Skeletal muscle tissue (tissue), 4 donors: ENCODE results near the gene CA4. TPM values are rescaled to one million over a fixed set of nuclear protein-coding genes. Genes with fewer than 3 reads are reported as not detected.
"Not testable (repeated sequence)": the region's sequence is repeated elsewhere in the genome, so short reads cannot be mapped to it uniquely, and the experiment has no call there.

Experiments used
- H3K27ac ChIP-seq: one replicate; pipeline ENCODE4 v1.7.0; 2013; ENCODE audit warnings: mild to moderate bottlenecking, low read depth, low read length, inconsistent platforms
- H3K27me3 ChIP-seq, 3 donors: one replicate each; pipeline ENCODE4 v1.7.0; 2013; ENCODE audit warnings: low read length in 3 of 3; ENCODE audit not compliant: control insufficient read depth in 3 of 3, insufficient read depth in 3 of 3
- H3K36me3 ChIP-seq, 3 donors: one replicate each; pipeline ENCODE4 v1.7.0; 2013; ENCODE audit warnings: low read length in 3 of 3; ENCODE audit not compliant: control insufficient read depth in 3 of 3, insufficient read depth in 3 of 3
- H3K4me1 ChIP-seq, 3 donors: one replicate each; pipeline ENCODE4 v1.7.0; 2013; ENCODE audit warnings: low read length in 3 of 3, mild to moderate bottlenecking in 3 of 3; ENCODE audit not compliant: control insufficient read depth in 3 of 3, insufficient read depth in 3 of 3
- H3K4me3 ChIP-seq, 3 donors: one replicate each; pipeline ENCODE4 v1.7.0; 2013; ENCODE audit warnings: low read length in 3 of 3
- H3K9ac ChIP-seq, 3 donors: one replicate each; pipeline ENCODE4 v1.7.0; 2013; ENCODE audit warnings: low read length in 3 of 3, mild to moderate bottlenecking in 3 of 3, moderate library complexity in 2 of 3, low read depth in 1 of 3
- H3K9me3 ChIP-seq, 3 donors: one replicate each; pipeline ENCODE4 v1.7.0; 2013; ENCODE audit warnings: low read length in 3 of 3; ENCODE audit not compliant: control insufficient read depth in 3 of 3
- total RNA-seq: library from RNA; depleted of rRNA; stranded (reverse); fragments of >200 nt; gene quantifications from one replicate; pipeline ENCODE4 v1.2.3, GENCODE V29; 2014
- donor health status: Osteomylitis.

Gene CA4
- total RNA-seq, 1 donor from 2014 or later = 4.2 TPM

GRCh38 chr17:60109161-60109560 is 40.6 kb upstream of the CA4 start:
- no peak overlapping the region for H3K9ac ChIP-seq
- no peaks in the 10 kb centered on the region for H3K9me3 ChIP-seq
- H3K36me3 ChIP-seq = no peaks in the 10 kb centered on the region
- no peak overlapping the region for H3K27ac ChIP-seq
- peaks cover 0 to 2% (median 0%) of the 10 kb centered on the region in 3 donors for H3K27me3 ChIP-seq
- no peaks in the 10 kb centered on the region for H3K4me1 ChIP-seq
- H3K4me3 ChIP-seq = no peak overlapping the region

GRCh38 chr17:60110586-60110985 is 39.2 kb upstream of the CA4 start:
- Histone ChIP-seq H3K36me3 (no peaks in the 10 kb centered on the region), H3K4me3 (no peak overlapping the region), H3K9me3 (no peaks in the 10 kb centered on the region), H3K27ac (no peak overlapping the region), H3K27me3 (peaks cover 0 to 2% (median 0%) of the 10 kb centered on the region in 3 donors), H3K9ac (no peak overlapping the region), H3K4me1 (no peaks in the 10 kb centered on the region)

- not testable (repeated sequence) for H3K4me1 ChIP-seq, H3K27me3 ChIP-seq, H3K27ac ChIP-seq, H3K9me3 ChIP-seq, H3K4me3 ChIP-seq, H3K36me3 ChIP-seq, H3K9ac ChIP-seq
These were observed 38.1 kb upstream of the CA4 start for GRCh38 chr17:60111661-60112060.

- not testable (repeated sequence) for H3K4me1 ChIP-seq, H3K9me3 ChIP-seq
These were observed 34.4 kb upstream of the CA4 start for GRCh38 chr17:60115364-60115763.

GRCh38 chr17:60116196-60116595 is 33.6 kb upstream of the CA4 start:
- H3K36me3 ChIP-seq, H3K4me3 ChIP-seq, H3K27ac ChIP-seq, H3K9ac ChIP-seq, H3K27me3 ChIP-seq, H3K9me3 ChIP-seq, H3K4me1 ChIP-seq: not testable (repeated sequence)

More at GRCh38 chr17:60115364-60115763, 34.4 kb upstream of the CA4 start:
- H3K9ac ChIP-seq, H3K4me3 ChIP-seq, H3K36me3 ChIP-seq, H3K27ac ChIP-seq, H3K27me3 ChIP-seq: not testable (repeated sequence)

- not testable (repeated sequence) for H3K36me3 ChIP-seq, H3K9me3 ChIP-seq, H3K27me3 ChIP-seq, H3K4me1 ChIP-seq, H3K27ac ChIP-seq, H3K4me3 ChIP-seq, H3K9ac ChIP-seq
These were observed 30.6 kb upstream of the CA4 start for GRCh38 chr17:60119162-60119561.

GRCh38 chr17:60119807-60120748 is 29.7 kb upstream of the CA4 start:
- H3K9me3 ChIP-seq, H3K4me3 ChIP-seq, H3K27ac ChIP-seq, H3K27me3 ChIP-seq, H3K36me3 ChIP-seq, H3K4me1 ChIP-seq, H3K9ac ChIP-seq: not testable (repeated sequence)

- Histone ChIP-seq H3K36me3 (no peaks in the 10 kb centered on the region), H3K27me3 (peaks cover 0 to 10% (median 10%) of the 10 kb centered on the region in 3 donors), H3K4me1 (no peaks in the 10 kb centered on the region)
These were observed 22.4 kb upstream of the CA4 start for GRCh38 chr17:60127068-60128064.

GRCh38 chr17:60128171-60128859 is 21.5 kb upstream of the CA4 start:
- Histone ChIP-seq H3K36me3 (no peaks in the 10 kb centered on the region), H3K9me3 (no peaks in the 10 kb centered on the region), H3K4me1 (no peaks in the 10 kb centered on the region), H3K4me3 (no peak overlapping the region), H3K9ac (no peak overlapping the region), H3K27me3 (peaks cover 0 to 10% (median 10%) of the 10 kb centered on the region in 3 donors), H3K27ac (no peak overlapping the region)

More at GRCh38 chr17:60127068-60128064, 22.4 kb upstream of the CA4 start:
- no peak overlapping the region for H3K27ac ChIP-seq
- H3K9ac ChIP-seq = no peak overlapping the region
- no peak overlapping the region for H3K4me3 ChIP-seq
- H3K9me3 ChIP-seq = no peaks in the 10 kb centered on the region
